Neural progenitor cell (in vitro differentiated cells): ENCODE measurements around the gene PRDM16. TPM values are rescaled to one million over a fixed set of nuclear protein-coding genes. Genes with fewer than 3 reads are reported as not detected.
A peak's percentile ranks its signal among the peaks of the same experiment; 100 is the strongest.

ENCODE experiments used
- DNase-seq: peaks from one replicate; pipeline ENCODE4 v3.0.0-alpha.2; 2016; ENCODE audit warnings: low spot score
- H2AFZ ChIP-seq: fragments of 200-600 bp; sonication (generic); replicated peaks from 2 replicates; pipeline ENCODE4 v1.6.1; 2016; ENCODE audit warnings: antibody characterized with exemption
- H3F3A ChIP-seq: fragments of 200-600 bp; sonication (generic); 2 replicates; pipeline ENCODE4 v1.6.1; 2016; ENCODE audit warnings: antibody characterized with exemption, low read depth
- H3K27ac ChIP-seq: fragments of 200-600 bp; sonication (generic); 2 replicates; pipeline ENCODE4 v1.5.1; 2016; ENCODE audit warnings: mild to moderate bottlenecking
- H3K27me3 ChIP-seq: fragments of 200-600 bp; sonication (generic); 2 replicates; pipeline ENCODE4 v1.6.1; 2016; ENCODE audit warnings: mild to moderate bottlenecking, moderate library complexity
- H3K36me3 ChIP-seq: fragments of 200-600 bp; sonication (generic); 2 replicates; pipeline ENCODE4 v1.5.1; 2016
- H3K4me1 ChIP-seq: fragments of 200-600 bp; sonication (generic); 2 replicates; pipeline ENCODE4 v1.6.1; 2016; ENCODE audit warnings: mixed run types
- H3K4me2 ChIP-seq: fragments of 200-600 bp; sonication (generic); 2 replicates; pipeline ENCODE4 v1.6.1; 2016
- H3K4me3 ChIP-seq: fragments of 200-600 bp; sonication (generic); 2 replicates; pipeline ENCODE4 v1.5.1; 2016
- H3K79me2 ChIP-seq: fragments of 200-600 bp; sonication (generic); 2 replicates; pipeline ENCODE4 v1.6.1; 2016; ENCODE audit warnings: low read depth
- H3K9ac ChIP-seq: fragments of 200-600 bp; sonication (generic); 2 replicates; pipeline ENCODE4 v1.6.1; 2016
- H3K9me3 ChIP-seq: fragments of 200-600 bp; sonication (generic); 2 replicates; pipeline ENCODE4 v1.5.1; 2016; ENCODE audit warnings: low read depth
- H4K20me1 ChIP-seq: fragments of 200-600 bp; sonication (generic); 2 replicates; pipeline ENCODE4 v1.6.1; 2016; ENCODE audit warnings: low read depth
- H3K27ac Mint-ChIP-seq: 3 replicates; pipeline ENCODE4 v1.8.0; 2021; ENCODE audit warnings: mixed read lengths
- H3K27me3 Mint-ChIP-seq: 2 replicates; pipeline ENCODE4 v1.8.0; 2022; ENCODE audit warnings: low read depth, mild to moderate bottlenecking, inconsistent platforms, moderate library complexity, mixed read lengths; ENCODE audit not compliant: insufficient read depth
- H3K36me3 Mint-ChIP-seq: 3 replicates; pipeline ENCODE4 v1.8.0; 2021; ENCODE audit warnings: mixed read lengths
- H3K4me1 Mint-ChIP-seq: 3 replicates; pipeline ENCODE4 v1.8.0; 2021; ENCODE audit warnings: mixed read lengths
- H3K4me3 Mint-ChIP-seq: 3 replicates; pipeline ENCODE4 v1.8.0; 2021; ENCODE audit warnings: mild to moderate bottlenecking, moderate library complexity, mixed read lengths
- H3K9me3 Mint-ChIP-seq: 3 replicates; pipeline ENCODE4 v1.8.0; 2020; ENCODE audit warnings: mixed read lengths
- CTCF ChIP-seq: fragments of 200-600 bp; sonication (generic); IDR thresholded peaks from 2 replicates; pipeline ENCODE4 v1.5.1; 2017; ENCODE audit warnings: antibody characterized with exemption, mild to moderate bottlenecking
- EZH2 ChIP-seq: fragments of 200-600 bp; sonication (generic); IDR thresholded peaks from 2 replicates; pipeline ENCODE4 v1.6.1; 2017; ENCODE audit warnings: antibody characterized with exemption, mild to moderate bottlenecking, moderate library complexity
- EZH2phosphoT487 ChIP-seq: fragments of 200-600 bp; sonication (generic); IDR thresholded peaks from 2 replicates; pipeline ENCODE4 v1.6.1; 2017; ENCODE audit warnings: antibody characterized with exemption
- total RNA-seq: library from RNA; depleted of rRNA; stranded (reverse); fragments of >200 nt; gene quantifications from 2 replicates; pipeline ENCODE4 v1.2.3, GENCODE V29; 2015; ENCODE audit warnings: low replicate concordance

The PRDM16 gene
- total RNA-seq, 1 donor from 2014 or later = 1.9 TPM

GRCh38 chr1:3453891-3454810, 385.1 kb downstream of the PRDM16 start, which contains the start of gene ARHGEF16:
Gene ARHGEF16 (plus strand): TSS chr1:3454665. CDS start chr1:3463085, 8,420 bp downstream.
- Mint-ChIP-seq H3K36me3 (no peaks in the 10 kb centered on the region), H3K27me3 (no peaks in the 10 kb centered on the region), H3K9me3 (no peaks in the 10 kb centered on the region), H3K4me1 (peaks cover 27% of the 10 kb centered on the region), H3K27ac (no peak within 1 kb of the TSS), H3K4me3 (peak within 1 kb of the TSS; percentile 83)
- peaks cover 13% of the 10 kb centered on the region for H3K4me1 ChIP-seq
- no peaks in the 10 kb centered on the region for H3K36me3 ChIP-seq
- H4K20me1 ChIP-seq = peaks cover 9% of the 10 kb centered on the region
- no peak within 1 kb of the TSS for H3K27ac ChIP-seq
- H2AFZ ChIP-seq = peak within 1 kb of the TSS; percentile 37
- H3K4me2 ChIP-seq = peak within 1 kb of the TSS; percentile 80
- H3K4me3 ChIP-seq = peak within 1 kb of the TSS; percentile 61
- H3K9me3 ChIP-seq = no peaks in the 10 kb centered on the region
- DNase-seq = peak; percentile 91
- no peaks in the 10 kb centered on the region for H3K79me2 ChIP-seq
- TF ChIP-seq EZH2phosphoT487 (no peak), CTCF (peak; percentile 58)
- peaks cover 23% of the 10 kb centered on the region for H3F3A ChIP-seq
- H3K27me3 ChIP-seq = no peaks in the 10 kb centered on the region
- H3K9ac ChIP-seq = no peak within 1 kb of the TSS

GRCh38 chr1:3454811-3455618, 386.0 kb downstream of the PRDM16 start:
- DNase-seq = peak; percentile 83
- peaks cover 9% of the 10 kb centered on the region for H4K20me1 ChIP-seq
- Mint-ChIP-seq H3K27me3 (no peaks in the 10 kb centered on the region), H3K36me3 (no peaks in the 10 kb centered on the region), H3K9me3 (no peaks in the 10 kb centered on the region), H3K4me3 (peak overlapping the region; percentile 83), H3K4me1 (peaks cover 35% of the 10 kb centered on the region), H3K27ac (no peak overlapping the region)
- peak overlapping the region; percentile 80 for H3K4me2 ChIP-seq
- peaks cover 13% of the 10 kb centered on the region for H3K4me1 ChIP-seq
- no peaks in the 10 kb centered on the region for H3K9me3 ChIP-seq
- no peak overlapping the region for H3K27ac ChIP-seq
- H3K36me3 ChIP-seq = no peaks in the 10 kb centered on the region
- no peak overlapping the region for H2AFZ ChIP-seq
- no peak overlapping the region for H3K9ac ChIP-seq
- peaks cover 23% of the 10 kb centered on the region for H3F3A ChIP-seq
- no peaks in the 10 kb centered on the region for H3K27me3 ChIP-seq
- no peaks in the 10 kb centered on the region for H3K79me2 ChIP-seq
- H3K4me3 ChIP-seq = peak overlapping the region; percentile 61
- TF ChIP-seq EZH2phosphoT487 (no peak), EZH2 (no peak), CTCF (no peak)

GRCh38 chr1:3455670-3456448, 386.9 kb downstream of the PRDM16 start:
- no peak overlapping the region for H3K4me3 ChIP-seq
- Mint-ChIP-seq H3K4me3 (peak overlapping the region; percentile 83), H3K27ac (no peak overlapping the region)

More at GRCh38 chr1:3455670-3456448, 386.9 kb downstream of the PRDM16 start:
- H3K27me3 ChIP-seq = no peaks in the 10 kb centered on the region
- H3F3A ChIP-seq = peaks cover 23% of the 10 kb centered on the region
- H3K79me2 ChIP-seq = no peaks in the 10 kb centered on the region
- H3K36me3 ChIP-seq = no peaks in the 10 kb centered on the region
- H3K9ac ChIP-seq = no peak overlapping the region
- H3K27ac ChIP-seq = no peak overlapping the region
- TF ChIP-seq EZH2 (no peak), EZH2phosphoT487 (no peak), CTCF (no peak)
- H3K4me1 ChIP-seq = peaks cover 13% of the 10 kb centered on the region
- no peak overlapping the region for H3K4me2 ChIP-seq
- DNase-seq = no peak
- H3K9me3 ChIP-seq = no peaks in the 10 kb centered on the region
- peaks cover 9% of the 10 kb centered on the region for H4K20me1 ChIP-seq
- Mint-ChIP-seq H3K4me1 (peaks cover 44% of the 10 kb centered on the region), H3K27me3 (no peaks in the 10 kb centered on the region), H3K9me3 (no peaks in the 10 kb centered on the region), H3K36me3 (no peaks in the 10 kb centered on the region)
- H2AFZ ChIP-seq = no peak overlapping the region
